GM21529 (cell line): ENCODE results near the gene UTS2B.

Experiments used
- ATAC-seq: cut with Tn5 transposase; IDR thresholded peaks from one replicate; pipeline ENCODE4 v1.9.1; 2021; ENCODE audit not compliant: unreplicated experiment

The UTS2B gene

DNA sequence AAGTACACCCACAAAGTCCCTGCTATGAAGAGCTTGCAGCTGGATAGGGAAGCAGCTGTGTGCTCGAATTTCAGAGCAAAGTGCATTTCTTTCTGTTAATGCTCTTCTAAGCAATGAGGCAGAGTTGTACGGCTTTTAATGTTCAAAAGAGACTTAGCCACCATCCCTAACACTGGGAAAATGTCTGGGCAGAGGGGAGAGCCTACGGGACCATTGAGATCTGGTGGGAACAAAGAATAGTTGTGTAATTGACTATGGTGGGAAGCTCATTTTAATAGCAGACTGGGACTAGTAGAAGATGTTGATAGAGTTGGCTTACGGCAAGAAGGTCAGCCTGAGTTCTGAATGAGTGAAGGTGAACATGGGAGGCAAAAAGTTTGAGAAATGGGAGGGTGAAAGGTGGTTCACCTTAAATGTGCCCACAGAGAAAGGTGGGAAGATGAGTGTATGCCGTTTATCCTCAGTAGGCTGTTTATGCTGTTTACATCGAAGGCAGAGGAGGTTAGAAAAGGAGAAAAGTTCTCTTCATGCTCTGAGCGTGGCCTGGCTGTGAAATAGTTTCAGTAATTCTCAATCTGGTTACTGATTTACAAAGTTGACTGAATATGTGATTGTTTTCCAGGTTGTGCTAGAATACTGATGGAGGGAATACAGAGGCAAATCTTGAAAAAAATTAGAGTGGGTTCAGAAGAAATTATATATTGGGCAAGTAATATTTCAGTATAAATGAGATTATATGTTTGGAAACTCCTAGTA, 22.9 kb upstream of the UTS2B start:
- peak; percentile 33 for ATAC-seq

DNA sequence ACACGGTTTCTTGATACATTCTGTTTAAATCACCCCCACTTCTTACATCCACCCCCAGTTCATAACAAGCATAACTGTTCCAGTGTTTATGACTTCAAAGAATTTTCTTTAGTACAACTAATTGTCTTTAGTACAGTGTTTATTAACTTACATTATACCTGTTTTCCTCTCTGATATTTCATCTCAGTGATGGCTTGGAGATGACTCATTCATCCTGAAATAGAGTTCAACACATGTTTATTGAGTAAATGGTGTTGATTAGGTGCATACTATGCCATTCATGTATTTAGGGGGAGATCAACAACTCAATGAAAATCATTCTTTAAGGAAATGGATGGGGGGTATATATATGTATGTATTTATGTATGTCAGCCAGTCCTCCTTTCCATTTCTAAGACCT, 21.7 kb upstream of the UTS2B start:
- no peak for ATAC-seq

DNA sequence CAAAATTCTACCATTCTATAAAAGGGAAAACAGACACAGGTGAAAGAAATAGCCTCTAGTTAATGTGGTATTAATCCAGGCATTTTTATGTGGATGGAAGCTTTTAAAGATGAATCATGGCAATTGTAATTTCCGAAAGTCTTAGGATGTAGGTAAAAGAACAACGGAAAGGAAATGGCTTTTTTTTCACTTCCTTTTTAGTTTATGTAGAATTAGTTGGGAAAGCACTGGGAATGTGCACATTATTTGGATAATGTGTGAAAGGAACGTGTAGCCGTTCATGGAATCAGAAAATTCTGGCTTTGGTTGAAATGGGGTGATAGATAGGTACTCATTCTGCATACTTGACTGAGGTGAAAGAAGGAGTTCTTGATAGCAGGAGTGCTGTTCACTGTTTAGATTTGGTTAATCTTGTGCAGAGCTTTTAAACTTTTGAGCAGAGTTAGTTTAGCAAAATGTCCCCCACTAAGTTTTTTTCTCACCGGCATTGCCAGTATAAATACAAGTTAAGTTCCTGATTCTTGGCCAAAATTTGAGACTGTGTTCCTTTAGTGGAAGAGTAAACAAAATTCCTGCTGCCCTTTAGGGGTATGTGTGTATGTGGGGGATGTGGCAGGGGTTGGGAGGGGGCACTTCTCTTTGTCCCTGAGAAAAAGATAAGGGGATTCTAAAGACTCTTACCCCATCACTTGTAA, 20.2 kb upstream of the UTS2B start:
- ATAC-seq: no peak

DNA sequence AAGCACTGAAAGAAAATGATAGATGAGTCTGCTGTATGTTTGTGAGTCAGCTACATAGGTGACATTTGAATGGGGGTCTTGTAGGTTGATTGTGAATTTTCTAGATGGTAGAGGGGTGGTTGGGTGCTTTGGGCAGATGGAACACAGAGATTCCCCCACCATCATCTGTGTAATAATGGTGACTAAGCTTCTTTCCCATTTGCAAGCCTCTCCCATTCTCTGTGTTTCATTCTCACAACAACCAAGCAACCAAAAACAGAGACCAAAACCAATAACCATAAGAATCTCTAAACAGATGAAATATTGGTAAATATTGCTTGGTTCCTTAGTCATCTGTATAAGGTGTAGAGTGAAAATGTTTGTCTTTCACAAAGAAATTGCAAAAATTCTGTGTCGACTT, 17.8 kb upstream of the UTS2B start:
- ATAC-seq: peak; percentile 47

DNA sequence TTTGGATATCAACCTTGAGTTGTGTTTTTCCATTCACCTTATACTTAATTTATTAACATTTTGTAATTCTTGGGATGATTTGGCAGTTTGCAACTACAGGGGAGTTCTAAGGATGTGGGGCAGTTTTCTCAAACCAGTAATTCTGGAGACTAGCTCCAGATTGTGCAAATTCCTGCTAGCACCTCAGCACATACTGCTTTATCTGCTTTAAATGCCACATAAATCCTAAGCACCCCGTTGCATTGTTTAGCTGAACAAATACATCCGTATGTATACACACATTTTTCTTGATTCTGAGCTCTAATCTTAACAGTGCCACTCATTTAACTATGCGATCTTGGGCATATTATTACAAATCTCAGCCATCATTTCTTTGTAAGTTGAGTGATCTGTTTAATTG, 16.9 kb upstream of the UTS2B start:
- ATAC-seq: no peak

DNA sequence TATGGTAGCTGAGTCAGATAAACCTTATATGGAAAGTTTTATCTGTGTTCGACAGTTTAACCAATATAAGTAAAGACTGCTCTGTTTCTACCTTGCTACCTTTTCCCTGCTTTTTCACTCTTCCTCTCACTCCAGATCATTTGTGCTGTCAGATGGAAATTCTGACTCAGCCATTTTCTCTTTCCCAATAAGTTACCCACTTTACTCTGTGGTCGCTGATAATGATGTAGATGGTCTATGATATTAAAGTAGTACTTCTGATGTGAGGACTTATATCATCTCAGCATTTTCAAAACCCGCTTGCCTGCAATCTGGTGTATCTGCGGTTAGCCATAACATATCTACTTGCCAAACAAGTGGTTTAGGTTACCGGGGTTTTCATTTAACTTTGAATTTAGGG, 15.0 kb upstream of the UTS2B start:
- ATAC-seq: no peak

DNA sequence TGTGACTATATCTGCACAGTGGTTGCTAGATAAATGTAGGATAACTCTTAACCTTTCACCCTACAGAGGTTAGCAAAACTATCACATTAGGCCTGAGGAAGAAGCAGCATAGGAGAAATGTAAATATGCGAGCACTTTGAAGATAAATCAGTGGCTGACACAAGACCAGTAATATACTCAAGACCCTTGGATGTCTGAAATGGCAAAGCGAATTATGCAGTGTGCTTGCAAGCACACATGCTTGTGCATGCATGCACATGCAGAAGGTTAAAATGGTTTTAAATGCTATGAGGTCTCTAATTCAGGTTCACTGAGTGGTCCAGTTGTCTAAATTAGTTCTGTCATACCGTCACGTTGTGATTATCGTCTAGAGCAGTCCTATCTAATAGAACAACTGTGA, 13.6 kb upstream of the UTS2B start:
- ATAC-seq: no peak

DNA sequence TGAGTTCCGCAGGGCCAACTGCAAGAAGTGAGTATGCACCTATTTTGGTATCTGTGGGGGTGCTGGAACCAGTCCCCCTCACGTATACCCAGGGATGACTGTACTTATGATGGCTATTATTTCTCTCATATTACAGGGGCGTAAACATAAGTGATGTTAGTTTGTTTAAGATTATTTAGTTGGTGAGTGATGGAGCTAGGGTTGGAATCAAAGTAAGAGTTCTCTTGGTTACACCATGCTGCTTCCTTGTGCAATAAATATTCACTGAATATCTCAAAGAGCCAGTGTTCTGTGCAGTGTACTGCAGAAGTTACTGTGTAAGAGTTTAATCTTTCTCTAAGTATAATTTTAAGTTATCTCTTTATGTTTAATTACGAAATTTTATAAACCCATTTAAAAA, 12.8 kb upstream of the UTS2B start:
- no peak for ATAC-seq

DNA sequence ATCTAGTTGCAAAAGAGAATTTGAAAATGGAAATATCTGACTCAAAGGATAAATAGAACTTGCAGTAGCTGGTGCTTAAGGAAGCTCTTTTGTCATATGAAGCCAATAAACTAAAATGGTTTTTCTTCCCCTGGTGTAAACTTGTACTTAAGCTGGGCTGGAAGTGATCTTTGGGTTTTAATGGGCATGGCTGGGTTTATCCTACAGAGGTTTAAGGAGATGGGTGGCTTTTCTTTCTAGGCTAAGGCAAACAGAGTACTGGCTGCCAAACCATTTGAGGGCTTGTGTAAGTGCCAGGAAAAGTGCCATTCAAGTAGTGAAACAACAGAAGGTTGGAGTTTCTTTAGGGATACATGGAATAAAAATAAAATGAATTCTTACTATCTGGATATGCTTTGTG, 12.1 kb upstream of the UTS2B start:
- ATAC-seq: no peak

DNA sequence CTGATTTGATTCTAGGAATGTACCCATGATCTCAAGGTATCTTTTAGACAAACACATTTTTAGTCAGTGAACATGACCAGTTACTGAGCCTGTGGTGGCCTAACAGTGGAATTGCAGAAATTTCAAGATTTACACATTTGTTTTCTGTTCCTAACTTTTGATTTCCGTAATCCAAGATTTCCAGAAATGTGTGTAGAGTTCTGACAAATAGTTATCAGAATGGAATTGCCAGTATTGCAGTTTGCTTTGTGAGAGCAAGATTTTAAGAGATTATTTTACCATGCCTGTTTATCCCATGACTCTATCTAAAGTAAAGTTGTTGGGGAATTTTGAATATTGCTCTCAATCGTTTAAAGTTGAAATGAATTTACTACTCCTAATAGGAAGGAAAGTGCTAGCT, 11.7 kb upstream of the UTS2B start:
- no peak for ATAC-seq

DNA sequence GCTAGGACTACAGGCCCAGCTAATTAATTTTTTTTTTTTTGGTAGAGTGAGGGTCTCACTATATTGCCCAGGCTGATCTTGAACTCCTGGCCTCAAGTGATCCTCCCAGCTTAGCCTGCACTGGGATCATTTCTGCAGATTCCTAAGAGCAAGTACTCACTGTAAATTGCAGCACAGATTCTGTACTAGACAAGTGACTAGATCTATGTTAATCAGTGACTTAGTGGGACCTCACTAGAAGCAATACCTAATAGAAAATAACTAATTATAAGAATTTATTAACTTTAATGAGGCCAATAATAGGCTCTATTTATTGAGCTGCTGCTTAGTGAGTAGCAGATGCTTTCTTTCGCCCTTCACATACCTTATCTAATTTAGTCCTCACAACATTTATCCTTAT, 10.6 kb upstream of the UTS2B start:
- peak; percentile 23 for ATAC-seq

DNA sequence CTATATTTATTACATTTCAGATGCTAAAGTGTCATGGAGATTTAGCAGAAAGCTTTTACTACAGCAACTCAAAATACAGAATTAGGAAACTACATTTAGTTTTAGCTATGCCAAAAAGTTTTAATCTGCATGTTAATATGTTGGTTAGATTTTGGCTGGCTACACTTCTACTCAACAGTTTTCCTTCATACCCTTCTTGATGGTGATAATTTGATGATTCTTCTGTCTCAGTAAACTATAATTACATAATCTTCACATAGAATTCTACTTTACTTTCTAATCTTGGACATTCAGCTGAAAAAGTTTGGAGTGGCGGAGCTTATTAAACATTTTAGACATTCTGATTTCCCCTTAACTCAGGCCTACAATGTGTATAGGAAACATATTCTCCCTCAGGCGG, 10.0 kb upstream of the UTS2B start:
- no peak for ATAC-seq

DNA sequence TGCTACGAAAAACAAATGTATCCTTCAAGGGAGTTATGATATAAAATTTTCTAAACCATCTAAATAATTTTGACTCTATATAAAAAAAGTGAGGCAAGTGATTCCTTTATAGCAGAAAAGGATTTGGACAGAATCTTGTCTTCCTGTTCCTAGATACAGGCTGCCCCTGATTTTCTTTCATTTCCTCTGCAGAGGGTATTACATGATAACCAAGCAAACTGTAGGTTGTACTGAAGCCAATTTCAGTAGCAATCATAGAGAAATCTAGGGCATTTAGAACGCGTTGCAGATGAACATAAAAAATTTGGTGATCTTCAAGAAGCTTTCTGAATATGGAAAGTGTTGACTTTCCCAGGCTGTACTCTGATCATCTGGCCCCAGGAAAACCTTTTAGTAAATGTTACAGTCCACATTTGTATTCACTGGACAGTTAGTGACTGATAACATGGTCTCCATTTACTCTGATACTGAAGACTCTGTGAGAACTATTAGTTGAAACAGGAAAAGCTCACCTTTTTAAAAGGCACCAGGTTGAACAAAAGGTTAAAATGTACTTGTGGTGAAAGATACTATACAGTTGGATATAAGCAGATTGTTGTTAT, 9.1 kb upstream of the UTS2B start:
- no peak for ATAC-seq

DNA sequence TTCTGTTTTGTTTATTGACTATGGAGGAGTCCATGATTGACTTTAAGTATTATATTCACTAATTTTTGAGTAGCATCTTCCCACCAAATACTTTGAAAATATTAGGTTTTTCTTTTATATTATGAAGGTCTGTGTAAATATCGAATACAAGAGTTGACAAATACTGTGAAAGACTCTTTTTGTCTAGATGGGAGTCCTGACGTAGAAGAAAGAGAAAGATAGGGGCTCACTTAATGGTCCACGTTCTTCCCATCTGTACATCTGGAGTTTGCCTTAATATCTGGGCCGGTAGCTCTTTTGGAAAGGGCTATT, 7.8 kb upstream of the UTS2B start:
- ATAC-seq: no peak

DNA sequence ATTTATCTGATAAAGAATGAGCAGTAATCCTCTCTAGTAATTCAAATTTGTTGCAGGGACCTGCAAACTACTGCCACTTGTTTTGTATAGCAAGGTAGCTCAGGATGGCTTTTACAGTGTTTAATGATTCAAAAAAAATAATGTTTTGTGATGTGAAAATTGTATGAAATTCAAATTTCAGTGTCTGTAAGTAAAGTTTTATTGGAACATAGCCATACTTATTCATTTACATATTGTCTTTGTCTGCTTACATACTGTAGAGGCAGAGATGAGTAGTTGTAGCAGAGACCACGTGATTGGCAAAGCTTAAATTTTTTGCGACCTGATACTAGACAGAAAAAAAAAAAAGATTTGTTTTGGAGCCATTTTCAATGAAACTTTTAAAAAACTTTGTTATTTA, 6.5 kb upstream of the UTS2B start:
- peak; percentile 47 for ATAC-seq

DNA sequence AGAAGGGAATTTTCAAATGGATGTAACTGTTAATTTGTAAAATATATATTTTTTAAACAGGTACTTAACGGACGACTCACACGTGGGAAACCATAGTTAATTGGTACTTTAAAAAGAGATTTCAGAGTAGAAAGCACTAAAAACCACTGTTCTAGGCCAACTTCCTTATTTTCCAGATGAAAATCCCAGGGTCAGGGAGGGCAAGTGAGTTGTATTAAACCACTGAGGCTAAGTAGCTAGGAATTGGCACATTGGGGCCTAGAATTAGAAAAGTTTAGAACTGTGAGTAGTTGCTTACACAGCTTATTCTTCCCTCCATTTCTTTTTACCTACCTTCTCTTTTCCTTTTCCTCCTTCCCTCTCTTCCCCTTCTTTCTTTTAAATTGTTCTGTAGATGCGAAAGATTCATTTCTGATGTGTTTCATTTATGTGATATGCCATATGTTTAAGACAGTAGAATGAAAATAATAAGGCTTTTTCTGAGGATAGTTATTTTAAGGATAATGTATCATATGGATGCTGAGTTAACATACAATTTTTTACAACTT, 4.1 kb upstream of the UTS2B start:
- no peak for ATAC-seq

DNA sequence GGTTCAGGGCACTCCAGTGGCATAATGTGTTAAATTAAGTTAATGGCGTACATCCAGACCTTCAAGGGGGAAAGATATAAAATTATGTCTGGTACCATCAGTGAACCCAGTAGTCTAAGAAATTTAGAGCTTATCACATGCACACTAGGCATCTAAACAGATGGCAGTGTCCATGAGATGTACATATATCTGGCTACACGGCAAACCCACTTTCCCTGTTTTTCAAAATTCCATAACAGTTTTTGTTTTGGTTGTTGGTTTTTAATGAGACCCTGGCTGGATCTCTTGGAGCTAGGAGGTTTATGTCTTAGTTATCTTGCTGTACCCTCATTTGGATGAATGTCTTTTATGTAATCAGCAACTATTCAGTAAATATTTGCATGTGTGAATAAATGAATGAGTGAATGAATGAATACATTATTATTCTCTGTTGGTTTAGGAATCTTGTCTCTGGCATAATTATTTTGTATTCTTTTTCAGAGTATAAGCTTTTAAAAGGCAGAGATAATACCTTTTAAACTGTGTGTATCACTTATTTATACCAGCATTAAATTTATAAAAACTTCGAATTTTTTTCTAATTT, 3.1 kb upstream of the UTS2B start:
- no peak for ATAC-seq

DNA sequence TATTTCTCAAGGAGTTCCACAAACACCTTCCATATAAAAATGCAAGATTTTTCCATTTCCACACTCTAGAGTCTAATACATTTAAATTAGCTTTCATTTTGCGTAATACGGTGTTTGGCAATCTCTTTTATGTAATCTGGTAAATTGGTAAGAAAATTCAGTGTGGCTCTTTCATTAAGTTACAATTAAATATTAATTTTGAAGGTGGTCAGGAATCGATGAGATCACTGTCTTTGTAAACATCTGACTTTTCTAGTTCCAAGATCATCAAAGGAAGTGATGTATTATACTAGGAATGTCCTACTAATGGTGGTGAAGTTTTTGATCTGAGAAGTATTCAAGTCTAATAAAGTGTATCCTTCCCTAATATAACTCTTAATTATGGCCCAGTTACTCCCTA, 1.1 kb upstream of the UTS2B start:
- no peak for ATAC-seq

DNA sequence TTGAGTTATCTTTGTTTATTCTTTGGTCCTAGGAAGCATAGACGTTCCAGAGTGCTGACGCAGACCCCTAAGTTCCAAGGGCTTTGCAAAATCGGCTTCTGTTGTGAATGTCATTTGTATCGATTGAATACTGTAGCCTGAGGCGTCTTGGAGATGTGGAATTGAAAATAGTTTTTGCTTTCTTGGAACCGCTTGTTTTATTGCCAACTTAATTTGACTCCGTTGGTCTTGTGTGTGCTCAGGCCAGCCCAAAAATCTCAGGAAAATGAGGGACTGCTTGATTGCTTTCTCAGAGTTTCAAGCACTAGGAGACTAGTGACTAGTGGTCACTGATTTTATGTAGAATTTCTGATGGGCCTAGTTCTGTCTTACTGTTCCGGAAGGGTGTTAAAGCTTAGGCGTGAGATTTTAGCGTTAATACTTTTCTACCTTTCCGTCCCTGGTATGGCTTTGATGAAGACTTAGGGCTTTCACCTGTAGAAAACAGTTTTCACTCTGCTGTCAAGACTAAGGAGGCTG, 263 bp upstream of the UTS2B start:
- ATAC-seq: no peak

DNA sequence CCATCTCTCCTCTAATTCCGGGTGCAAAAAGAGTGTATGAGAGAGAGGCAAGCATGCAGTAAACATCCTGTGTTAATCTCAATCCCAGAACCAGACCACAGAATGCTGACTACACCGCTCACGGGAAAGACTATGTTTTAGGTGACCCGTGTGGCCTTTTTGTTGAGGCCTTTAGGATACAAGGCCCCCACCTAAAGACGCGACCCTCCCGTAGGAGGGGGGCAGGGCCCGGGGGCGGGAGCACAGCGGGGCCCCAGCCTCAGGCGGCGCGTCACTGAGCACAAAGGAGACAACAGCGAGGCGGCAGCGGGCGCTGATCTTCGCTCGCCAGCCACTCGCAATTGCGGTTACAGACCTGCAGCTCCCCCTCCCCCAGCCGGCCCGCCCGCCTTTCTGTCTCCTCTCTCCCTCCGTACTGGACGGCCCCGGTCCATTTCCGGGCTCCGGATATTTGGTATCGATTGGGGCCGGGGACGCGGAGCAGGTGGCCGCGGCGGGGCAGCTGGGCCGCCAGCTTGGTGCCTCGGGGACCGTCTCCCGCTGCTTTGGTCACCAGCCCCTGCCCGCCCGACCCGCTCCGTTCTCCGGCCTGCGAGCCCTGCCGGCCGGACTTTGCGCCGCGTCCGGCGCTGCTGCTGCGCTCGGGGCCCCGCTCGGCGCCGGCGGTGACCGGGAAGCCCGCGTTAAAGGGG, 1.2 kb downstream of the UTS2B start, which contains the start of gene CCDC50:
TSS of gene CCDC50 (plus strand) at position 433 of the 692 bp plus-strand sequence. CDS start 281 bp downstream, outside the sequence.
- peak; percentile 71 for ATAC-seq

DNA sequence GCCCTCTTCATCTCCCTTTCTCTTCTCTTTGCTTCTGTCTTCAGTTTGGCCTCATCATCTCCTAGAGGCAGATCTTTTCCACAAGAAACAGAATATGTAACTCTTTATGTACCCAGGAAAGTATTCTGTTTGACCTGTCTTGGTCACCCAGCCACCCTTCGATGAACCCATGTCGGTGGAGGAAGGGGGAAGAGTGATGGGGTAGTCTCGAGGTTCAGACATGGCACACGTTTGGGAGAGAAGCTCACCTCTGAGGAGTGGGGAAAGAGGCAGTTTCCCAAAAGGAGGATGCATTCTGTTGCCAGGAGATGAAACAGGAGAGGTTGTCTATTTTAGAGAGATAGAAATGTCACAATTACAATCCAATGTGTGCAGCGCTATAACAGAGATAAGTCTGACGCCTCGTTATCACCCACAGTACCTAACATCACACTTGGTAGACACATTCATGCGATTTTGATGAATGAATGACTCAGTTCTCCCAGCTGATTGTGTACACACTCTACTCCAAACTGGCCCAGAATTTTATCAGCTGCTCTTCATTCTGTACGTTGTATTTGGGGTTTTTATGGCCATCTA, 1.9 kb downstream of the UTS2B start:
- ATAC-seq: no peak
